HEK293 (cell line): Measurements from ENCODE around the gene CYTIP.

Experiments
- CTCF ChIA-PET: fragments of 350-600 bp; formaldehyde crosslinking; extraction: SDS; loops from one replicate; lab custom pipeline; 2021; ENCODE audit warnings: antibody characterized with exemption; lab: Yijun Ruan, JAX
- POLR2A ChIA-PET: fragments of 300-600 bp; formaldehyde crosslinking; extraction: SDS; loops from one replicate; lab custom pipeline; 2020; ENCODE audit warnings: antibody characterized with exemption, inconsistent platforms; lab: Yijun Ruan, JAX
- H3K27ac ChIP-seq: fragments of 200-500 bp; sonication (Bioruptor generic); 2 replicates; pipeline ENCODE4 v1.5.1; 2014; ENCODE audit warnings: low read depth, low read length, control low read depth, inconsistent platforms; ENCODE audit errors: extremely low read depth
- H3K36me3 ChIP-seq, 2 experiments: fragments of 200-500 bp in 1 of 2; sonication (Bioruptor generic) in 1 of 2; 1 replicate in 1 of 2; 2 replicates in 1 of 2; pipeline ENCODE4 v1.5.1; 2014 to 2017; ENCODE audit warnings: inconsistent platforms in 2 of 2, low read length in 2 of 2; ENCODE audit not compliant: control insufficient read depth in 2 of 2, insufficient read depth in 1 of 2
- H3K4me1 ChIP-seq: fragments of 200-500 bp; sonication (Bioruptor generic); 2 replicates; pipeline ENCODE4 v1.5.1; 2014; ENCODE audit warnings: mild to moderate bottlenecking, low read length, inconsistent platforms; ENCODE audit not compliant: control insufficient read depth, insufficient read depth
- H3K4me3 ChIP-seq: 2 replicates; pipeline ENCODE4 v1.5.1; 2011; ENCODE audit warnings: low read depth, mild to moderate bottlenecking, control low read depth, low read length, moderate library complexity
- H3K9me3 ChIP-seq: fragments of 200-500 bp; sonication (Bioruptor generic); 2 replicates; pipeline ENCODE4 v1.5.1; 2014; ENCODE audit warnings: low read depth, low read length, inconsistent platforms; ENCODE audit not compliant: control insufficient read depth, insufficient read depth
- BCL11B ChIP-seq: fragments of 450-650 bp; formaldehyde crosslinking; IDR thresholded peaks from 2 replicates; pipeline ENCODE4 v1.5.1; 2016; ENCODE audit warnings: low read depth, missing biosample characterization, missing genetic modification characterization
- ELK4 ChIP-seq: IDR thresholded peaks from 2 replicates; pipeline ENCODE4 v1.6.1; 2011; ENCODE audit warnings: mild to moderate bottlenecking, low read depth, low read length, borderline replicate concordance
- HOXC10 ChIP-seq: sonication (generic); formaldehyde crosslinking; IDR thresholded peaks from 2 replicates; pipeline ENCODE4 v1.8.1; 2023; ENCODE audit warnings: mild to moderate bottlenecking, missing genetic modification reagents
- HOXD13 ChIP-seq: sonication (generic); formaldehyde crosslinking; IDR thresholded peaks from 2 replicates; pipeline ENCODE4 v1.8.0; 2022; ENCODE audit warnings: missing genetic modification reagents, borderline replicate concordance
- KLF10 ChIP-seq: fragments of 450-650 bp; IDR thresholded peaks from 2 replicates; pipeline ENCODE4 v1.5.1; 2018; ENCODE audit warnings: missing biosample characterization, mild to moderate bottlenecking, missing genetic modification characterization
- KLF17 ChIP-seq: fragments of 450-650 bp; formaldehyde crosslinking; IDR thresholded peaks from 2 replicates; pipeline ENCODE4 v1.5.1; 2016; ENCODE audit warnings: missing biosample characterization, missing genetic modification characterization
- ZBTB21 ChIP-seq: fragments of 450-650 bp; formaldehyde crosslinking; IDR thresholded peaks from 2 replicates; pipeline ENCODE4 v1.5.1; 2017; ENCODE audit warnings: missing biosample characterization, missing genetic modification characterization
- ZFP41 ChIP-seq: fragments of 450-650 bp; formaldehyde crosslinking; IDR thresholded peaks from 2 replicates; pipeline ENCODE4 v1.5.1; 2016; ENCODE audit warnings: missing biosample characterization, missing genetic modification characterization, borderline replicate concordance
- ZNF132 ChIP-seq: fragments of 450-650 bp; formaldehyde crosslinking; IDR thresholded peaks from 2 replicates; pipeline ENCODE4 v1.5.1; 2017; ENCODE audit warnings: missing biosample characterization, missing genetic modification characterization, borderline replicate concordance
- ZNF239 ChIP-seq: fragments of 450-650 bp; formaldehyde crosslinking; IDR thresholded peaks from 2 replicates; pipeline ENCODE4 v1.5.1; 2016; ENCODE audit warnings: missing biosample characterization, missing genetic modification characterization
- ZNF518A ChIP-seq: fragments of 450-650 bp; formaldehyde crosslinking; conservative IDR thresholded peaks from 2 replicates; pipeline ENCODE4 v1.5.1; 2016; ENCODE audit warnings: low read depth, missing biosample characterization, missing genetic modification characterization
- ZNF530 ChIP-seq: fragments of 450-650 bp; formaldehyde crosslinking; IDR thresholded peaks from 2 replicates; pipeline ENCODE4 v1.5.1; 2016; ENCODE audit warnings: low read depth, missing biosample characterization, missing genetic modification characterization
- ZNF639 ChIP-seq: fragments of 450-650 bp; formaldehyde crosslinking; IDR thresholded peaks from 2 replicates; pipeline ENCODE4 v1.5.1; 2016; ENCODE audit warnings: missing biosample characterization, missing genetic modification characterization
- ZNF660 ChIP-seq: fragments of 450-650 bp; IDR thresholded peaks from 2 replicates; pipeline ENCODE4 v1.5.1; 2018; ENCODE audit warnings: missing biosample characterization, mild to moderate bottlenecking, missing genetic modification characterization
- ZNF664 ChIP-seq: fragments of 450-650 bp; formaldehyde crosslinking; IDR thresholded peaks from 2 replicates; pipeline ENCODE4 v1.5.1; 2016; ENCODE audit warnings: missing biosample characterization, missing genetic modification characterization
- ZNF776 ChIP-seq: fragments of 450-650 bp; formaldehyde crosslinking; IDR thresholded peaks from 2 replicates; pipeline ENCODE4 v1.5.0; 2017; ENCODE audit warnings: missing biosample characterization, missing genetic modification characterization, borderline replicate concordance
- ZSCAN5A ChIP-seq: fragments of 450-650 bp; formaldehyde crosslinking; IDR thresholded peaks from 2 replicates; pipeline ENCODE4 v1.5.1; 2016; ENCODE audit warnings: missing biosample characterization, missing genetic modification characterization

CYTIP gene

GRCh38 chr2:157394928-157395327 is 49.0 kb downstream of the CYTIP start:
- Histone ChIP-seq H3K9me3 (no peaks in the 10 kb centered on the region), H3K4me3 (no peak overlapping the region), H3K36me3 (no peaks in the 10 kb centered on the region), H3K4me1 (no peaks in the 10 kb centered on the region), H3K27ac (no peak overlapping the region)
- ChIA-PET POLR2A (no interaction called here), CTCF (no interaction called here)
- TF ChIP-seq HOXC10 (CRISPR knock-in tag) (no peak), ZNF530 (tag by site-specific recombination) (no peak), KLF17 (tag by site-specific recombination) (no peak), ZNF518A (tag by site-specific recombination) (no peak), ZSCAN5A (tag by site-specific recombination) (no peak), ZNF132 (tag by site-specific recombination) (no peak), ZFP41 (no peak), HOXD13 (CRISPR knock-in tag) (no peak), ZNF239 (tag by site-specific recombination) (no peak), BCL11B (tag by site-specific recombination) (no peak), ZNF660 (tag by site-specific recombination) (no peak), ZNF776 (tag by site-specific recombination) (no peak), ZBTB21 (tag by site-specific recombination) (no peak), KLF10 (tag by site-specific recombination) (no peak), ZNF664 (tag by site-specific recombination) (no peak), ELK4 (no peak)

GRCh38 chr2:157393348-157393747 is 50.5 kb downstream of the CYTIP start:
- H3K4me3 ChIP-seq: no peak overlapping the region
- no peaks in the 10 kb centered on the region for H3K9me3 ChIP-seq
- no peaks in the 10 kb centered on the region for H3K4me1 ChIP-seq
- TF ChIP-seq ZNF639 (tag by site-specific recombination): no peak
- ChIA-PET CTCF (no interaction called here), POLR2A (no interaction called here)
- H3K27ac ChIP-seq: no peak overlapping the region
- H3K36me3 ChIP-seq: no peaks in the 10 kb centered on the region
